OCI-LY7 (cell line): ENCODE results near the gene DSCAM. TPM values are rescaled to one million over a fixed set of nuclear protein-coding genes. Genes with fewer than 3 reads are reported as not detected.

ENCODE experiments used
- BruUV-seq: library from RNA; stranded (reverse); fragments of 400-500 nt; replicated peaks from 2 replicates; lab custom pipeline; 2021; lab: Mats Ljungman, UMichigan
- CTCF ChIA-PET: fragments of 300-600 bp; sonication (Branson Sonifier 250); formaldehyde crosslinking; loops from one replicate; lab custom pipeline; 2022; ENCODE audit warnings: antibody characterized with exemption; ENCODE audit not compliant: unreplicated experiment; lab: Charles Lee
- POLR2A ChIA-PET: fragments of 300-600 bp; sonication (Branson Sonifier 250); formaldehyde crosslinking; loops from one replicate; lab custom pipeline; 2022; ENCODE audit warnings: antibody characterized with exemption; lab: Charles Lee
- DNase-seq: peaks from one replicate; pipeline ENCODE4 v3.0.0-alpha.2; 2015; ENCODE audit warnings: low spot score
- H2AFZ ChIP-seq: fragments of 200-600 bp; sonication (generic), shearing (Covaris generic); 2 replicates; pipeline ENCODE4 v1.6.1; 2014; ENCODE audit warnings: mild to moderate bottlenecking, antibody characterized with exemption, low read length, moderate library complexity
- H3K27ac ChIP-seq: fragments of 200-600 bp; sonication (generic); 2 replicates; pipeline ENCODE4 v1.5.1; 2014; ENCODE audit warnings: mixed run types, low read depth, mild to moderate bottlenecking, moderate library complexity, low read length, inconsistent platforms; ENCODE audit not compliant: poor library complexity, severe bottlenecking
- H3K36me3 ChIP-seq: fragments of 200-600 bp; sonication (generic); 2 replicates; pipeline ENCODE4 v1.6.1; 2014; ENCODE audit warnings: mild to moderate bottlenecking, antibody characterized with exemption, low read length, moderate library complexity, mixed read lengths; ENCODE audit not compliant: insufficient read depth
- H3K4me1 ChIP-seq: fragments of 200-600 bp; sonication (generic); 2 replicates; pipeline ENCODE4 v1.5.1; 2014; ENCODE audit warnings: mild to moderate bottlenecking, low read length; ENCODE audit not compliant: insufficient read depth, poor library complexity, severe bottlenecking
- H3K4me2 ChIP-seq: fragments of 200-600 bp; sonication (generic); 2 replicates; pipeline ENCODE4 v1.6.1; 2014; ENCODE audit warnings: mild to moderate bottlenecking, low read length
- H3K4me3 ChIP-seq: fragments of 200-600 bp; sonication (generic); 2 replicates; pipeline ENCODE4 v1.5.1; 2014; ENCODE audit warnings: mild to moderate bottlenecking, low read depth, low read length; ENCODE audit not compliant: poor library complexity, severe bottlenecking
- H3K79me2 ChIP-seq: fragments of 200-600 bp; sonication (generic); 2 replicates; pipeline ENCODE4 v1.6.1; 2016; ENCODE audit warnings: low read depth, mild to moderate bottlenecking, low read length, moderate library complexity, mixed read lengths; ENCODE audit not compliant: insufficient read depth
- H3K9me2 ChIP-seq: fragments of 200-600 bp; sonication (generic); 2 replicates; pipeline ENCODE4 v1.6.1; 2016; ENCODE audit warnings: mild to moderate bottlenecking, low read length, mixed read lengths; ENCODE audit not compliant: insufficient read depth
- H3K9me3 ChIP-seq: fragments of 200-600 bp; sonication (generic); 2 replicates; pipeline ENCODE4 v1.6.1; 2014; ENCODE audit warnings: mild to moderate bottlenecking, mixed run types, low read length, mixed read lengths
- H4K20me1 ChIP-seq: fragments of 200-600 bp; sonication (generic); 2 replicates; pipeline ENCODE4 v1.6.1; 2014; ENCODE audit warnings: mild to moderate bottlenecking, antibody characterized with exemption, low read length, moderate library complexity, mixed read lengths; ENCODE audit not compliant: insufficient read depth
- EZH2phosphoT487 ChIP-seq: fragments of 200-600 bp; sonication (generic); IDR thresholded peaks from 2 replicates; pipeline ENCODE4 v1.6.1; 2018; ENCODE audit warnings: low read depth, borderline replicate concordance, mild to moderate bottlenecking, mixed run types, antibody characterized with exemption, low read length, moderate library complexity, mixed read lengths
- intact Hi-C: fragments of 100-400 bp; cut with micrococcal nuclease; formaldehyde crosslinking; loops from one replicate; pipeline ENCODE4 v1.10.0; 2022; ENCODE audit not compliant: unreplicated experiment
- total RNA-seq, 2 experiments: library from RNA; depleted of rRNA in 1 of 2; stranded (reverse); fragments of >200 nt in 1 of 2; shearing (Covaris generic) in 1 of 2; gene quantifications; 2 replicates each; pipeline ENCODE4 v1.2.3, GENCODE V29; 2014 to 2022
- TF ChIP-seq, protein P1 (sequence below): fragments of 200-600 bp; sonication (generic); conservative IDR thresholded peaks from 2 replicates; pipeline ENCODE4 v1.5.1; 2014; ENCODE audit warnings: mild to moderate bottlenecking, antibody characterized with exemption, low read length, moderate library complexity, mixed read lengths

The DSCAM gene
- total RNA-seq, 2 experiments from 2014 or later, result not detected

- intact Hi-C loops, result no loop called here
- CTCF ChIA-PET, result no interaction called here
- no peak for TF ChIP-seq EZH2phosphoT487
- TF ChIP-seq, protein P1, sequence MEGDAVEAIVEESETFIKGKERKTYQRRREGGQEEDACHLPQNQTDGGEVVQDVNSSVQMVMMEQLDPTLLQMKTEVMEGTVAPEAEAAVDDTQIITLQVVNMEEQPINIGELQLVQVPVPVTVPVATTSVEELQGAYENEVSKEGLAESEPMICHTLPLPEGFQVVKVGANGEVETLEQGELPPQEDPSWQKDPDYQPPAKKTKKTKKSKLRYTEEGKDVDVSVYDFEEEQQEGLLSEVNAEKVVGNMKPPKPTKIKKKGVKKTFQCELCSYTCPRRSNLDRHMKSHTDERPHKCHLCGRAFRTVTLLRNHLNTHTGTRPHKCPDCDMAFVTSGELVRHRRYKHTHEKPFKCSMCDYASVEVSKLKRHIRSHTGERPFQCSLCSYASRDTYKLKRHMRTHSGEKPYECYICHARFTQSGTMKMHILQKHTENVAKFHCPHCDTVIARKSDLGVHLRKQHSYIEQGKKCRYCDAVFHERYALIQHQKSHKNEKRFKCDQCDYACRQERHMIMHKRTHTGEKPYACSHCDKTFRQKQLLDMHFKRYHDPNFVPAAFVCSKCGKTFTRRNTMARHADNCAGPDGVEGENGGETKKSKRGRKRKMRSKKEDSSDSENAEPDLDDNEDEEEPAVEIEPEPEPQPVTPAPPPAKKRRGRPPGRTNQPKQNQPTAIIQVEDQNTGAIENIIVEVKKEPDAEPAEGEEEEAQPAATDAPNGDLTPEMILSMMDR, result no peak
- no peaks in the 10 kb centered on the region for H3K9me2 ChIP-seq
- POLR2A ChIA-PET, result no interaction called here
- no peak overlapping the region for H3K4me3 ChIP-seq
- peaks cover 6% of the 10 kb centered on the region for H3K9me3 ChIP-seq
- H3K79me2 ChIP-seq, result no peaks in the 10 kb centered on the region
- no peaks in the 10 kb centered on the region for H4K20me1 ChIP-seq
- no TSS peak for BruUV-seq
- no peaks in the 10 kb centered on the region for H3K36me3 ChIP-seq
- no peak for DNase-seq
- no peak overlapping the region for H3K4me2 ChIP-seq
- no peaks in the 10 kb centered on the region for H3K4me1 ChIP-seq
- no peak overlapping the region for H2AFZ ChIP-seq
- no peak overlapping the region for H3K27ac ChIP-seq
Measured at GRCh38 chr21:40422896-40423635, 423.9 kb downstream of the DSCAM start.

DNA sequence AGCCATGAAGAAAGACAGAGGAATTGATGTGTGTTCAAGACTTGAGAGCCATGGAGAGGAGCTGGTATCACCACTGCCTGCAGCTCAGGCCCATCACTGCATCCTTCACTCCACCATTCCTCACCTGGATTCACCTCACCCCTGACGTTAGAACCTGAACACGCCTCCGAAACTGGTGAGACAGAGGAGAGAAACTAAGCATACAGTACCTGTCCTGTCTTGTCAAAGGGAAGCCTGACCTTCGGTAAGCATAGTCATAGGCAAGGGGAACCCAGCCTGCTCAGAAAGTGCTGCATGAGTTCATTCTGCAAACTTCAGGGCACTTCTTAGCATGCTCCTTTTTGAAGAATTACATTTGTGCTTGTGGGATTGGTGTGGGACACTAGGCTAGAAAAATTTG is 425.8 kb downstream of the DSCAM start:
- Histone ChIP-seq H3K9me3 (peaks cover 10% of the 10 kb centered on the region), H3K79me2 (no peaks in the 10 kb centered on the region), H3K4me1 (no peaks in the 10 kb centered on the region), H4K20me1 (no peaks in the 10 kb centered on the region), H3K9me2 (no peaks in the 10 kb centered on the region), H3K36me3 (no peaks in the 10 kb centered on the region), H3K4me3 (no peak overlapping the region), H2AFZ (no peak overlapping the region), H3K4me2 (no peak overlapping the region), H3K27ac (no peak overlapping the region)
- BruUV-seq, result no TSS peak
- TF ChIP-seq EZH2phosphoT487, result no peak
- TF ChIP-seq, protein P1, result no peak
- ChIA-PET CTCF (no interaction called here), POLR2A (no interaction called here)
- intact Hi-C loops, result no loop called here
- DNase-seq, result no peak

GRCh38 chr21:40416572-40416971 is 430.4 kb downstream of the DSCAM start:
- intact Hi-C loops, result no loop called here
- TF ChIP-seq, protein P1, result no peak
- TF ChIP-seq EZH2phosphoT487, result no peak
- ChIA-PET CTCF (no interaction called here), POLR2A (interaction anchor here (0.9 kb wide), 1 partner anchor 428 kb away, joined by 3 read pairs; no protein-coding TSS in a partner anchor)
- Histone ChIP-seq H3K4me2 (no peak overlapping the region), H3K4me1 (no peaks in the 10 kb centered on the region), H2AFZ (no peak overlapping the region), H3K4me3 (no peak overlapping the region), H3K36me3 (no peaks in the 10 kb centered on the region), H4K20me1 (no peaks in the 10 kb centered on the region), H3K27ac (no peak overlapping the region), H3K9me3 (peaks cover 11% of the 10 kb centered on the region), H3K79me2 (no peaks in the 10 kb centered on the region), H3K9me2 (no peaks in the 10 kb centered on the region)
- no peak for DNase-seq
- no TSS peak for BruUV-seq
